ENCODE measurements around the gene SOX8.
"Not testable (repeated sequence)": the region's sequence is repeated elsewhere in the genome, so short reads cannot be mapped to it uniquely, and the experiment has no call there.

Gene SOX8

GRCh38 chr16:1022466-1022865, 40.9 kb downstream of the SOX8 start:
- TF ChIP-seq CTCF (conservative IDR thresholded peaks at IDR 0.05; ENCODE audit: control insufficient read depth, insufficient read depth, low read depth, low read length): no peak
- no peak overlapping the region for H3K4me3 ChIP-seq (ENCODE audit: control insufficient read depth, low read depth, low read length)
- DNase-seq (ENCODE audit: low read depth): no peak

GRCh38 chr16:1024138-1024537, 42.6 kb downstream of the SOX8 start:
- no peak overlapping the region for H3K4me3 ChIP-seq (ENCODE audit: control insufficient read depth, low read depth, low read length)
- TF ChIP-seq CTCF (conservative IDR thresholded peaks at IDR 0.05; ENCODE audit: control insufficient read depth, insufficient read depth, low read depth, low read length): no peak
- DNase-seq (ENCODE audit: low read depth): no peak

GRCh38 chr16:1025183-1025809, 43.7 kb downstream of the SOX8 start:
- DNase-seq (ENCODE audit: low read depth): peak; percentile 12
- not testable (repeated sequence) for H3K4me3 ChIP-seq (ENCODE audit: control insufficient read depth, low read depth, low read length)

- H3K4me3 ChIP-seq (ENCODE audit: control insufficient read depth, low read depth, low read length): no peak overlapping the region
- no peak for TF ChIP-seq CTCF (conservative IDR thresholded peaks at IDR 0.05; ENCODE audit: control insufficient read depth, insufficient read depth, low read depth, low read length)
- DNase-seq (ENCODE audit: low read depth): no peak
Observed at GRCh38 chr16:1026057-1026783, 44.6 kb downstream of the SOX8 start.

GRCh38 chr16:1026784-1027500, 45.4 kb downstream of the SOX8 start:
- no peak overlapping the region for H3K4me3 ChIP-seq (ENCODE audit: control insufficient read depth, low read depth, low read length)
- no peak for DNase-seq (ENCODE audit: low read depth)
- TF ChIP-seq CTCF (conservative IDR thresholded peaks at IDR 0.05; ENCODE audit: control insufficient read depth, insufficient read depth, low read depth, low read length): no peak

- no peak overlapping the region for H3K4me3 ChIP-seq (ENCODE audit: control insufficient read depth, low read depth, low read length)
- no peak for TF ChIP-seq CTCF (conservative IDR thresholded peaks at IDR 0.05; ENCODE audit: control insufficient read depth, insufficient read depth, low read depth, low read length)
- no peak for DNase-seq (ENCODE audit: low read depth)
Observed at GRCh38 chr16:1027501-1027815, 45.9 kb downstream of the SOX8 start.

GRCh38 chr16:1028056-1028455, 46.5 kb downstream of the SOX8 start:
- no peak for DNase-seq (ENCODE audit: low read depth)
- TF ChIP-seq CTCF (conservative IDR thresholded peaks at IDR 0.05; ENCODE audit: control insufficient read depth, insufficient read depth, low read depth, low read length): no peak
- H3K4me3 ChIP-seq (ENCODE audit: control insufficient read depth, low read depth, low read length): no peak overlapping the region
